SK-N-SH (cell line): ENCODE results near the gene CENPF.

Source experiments
- JUND ChIP-seq: IDR thresholded peaks from 2 replicates; pipeline ENCODE4 v1.4.0; 2012
- POLR2AphosphoS5 ChIP-seq: IDR thresholded peaks from 2 replicates; pipeline ENCODE4 v1.6.1; 2012; ENCODE audit warnings: low read depth, low read length
- RAD21 ChIP-seq: IDR thresholded peaks from 2 replicates; pipeline ENCODE4 v1.6.1; 2012; ENCODE audit warnings: mild to moderate bottlenecking, low read length
- RCOR1 ChIP-seq: fragments of 150-350 bp; IDR thresholded peaks from 2 replicates; pipeline ENCODE4 v1.6.1; 2017; ENCODE audit warnings: antibody characterized with exemption, low read length
- TF ChIP-seq, protein P1 (sequence below): fragments of 200-600 bp; sonication (generic); IDR thresholded peaks from 2 replicates; pipeline ENCODE4 v1.6.1; 2017; ENCODE audit warnings: antibody characterized with exemption, mild to moderate bottlenecking, moderate library complexity
- TF ChIP-seq, protein P2 (sequence below): IDR thresholded peaks from 2 replicates; pipeline ENCODE4; 2012
- TF ChIP-seq, protein P3 (sequence below): IDR thresholded peaks from 2 replicates; pipeline ENCODE4 v1.6.1; 2012; ENCODE audit warnings: mild to moderate bottlenecking, low read depth, low read length, moderate library complexity

DNA sequence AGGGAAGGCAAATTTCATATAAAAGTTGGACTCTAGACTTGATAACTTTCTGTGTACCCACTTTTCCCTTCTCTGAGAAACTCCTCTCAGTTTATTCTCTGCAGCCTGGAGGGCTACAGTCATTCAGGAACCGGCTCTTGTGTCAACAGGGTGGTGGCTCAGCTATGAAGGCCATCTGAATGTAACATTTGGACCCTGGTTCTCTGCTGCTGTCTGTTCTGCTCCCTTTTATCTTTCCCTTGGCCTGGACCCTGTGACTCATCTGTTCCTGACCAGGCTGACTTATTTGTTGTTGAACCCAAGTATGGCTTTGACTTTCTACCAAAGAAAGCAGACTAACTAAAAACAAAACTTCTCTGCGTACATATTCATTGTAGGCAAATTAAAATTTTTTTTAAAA is 75.4 kb downstream of the CENPF start:
- TF ChIP-seq, protein P1, sequence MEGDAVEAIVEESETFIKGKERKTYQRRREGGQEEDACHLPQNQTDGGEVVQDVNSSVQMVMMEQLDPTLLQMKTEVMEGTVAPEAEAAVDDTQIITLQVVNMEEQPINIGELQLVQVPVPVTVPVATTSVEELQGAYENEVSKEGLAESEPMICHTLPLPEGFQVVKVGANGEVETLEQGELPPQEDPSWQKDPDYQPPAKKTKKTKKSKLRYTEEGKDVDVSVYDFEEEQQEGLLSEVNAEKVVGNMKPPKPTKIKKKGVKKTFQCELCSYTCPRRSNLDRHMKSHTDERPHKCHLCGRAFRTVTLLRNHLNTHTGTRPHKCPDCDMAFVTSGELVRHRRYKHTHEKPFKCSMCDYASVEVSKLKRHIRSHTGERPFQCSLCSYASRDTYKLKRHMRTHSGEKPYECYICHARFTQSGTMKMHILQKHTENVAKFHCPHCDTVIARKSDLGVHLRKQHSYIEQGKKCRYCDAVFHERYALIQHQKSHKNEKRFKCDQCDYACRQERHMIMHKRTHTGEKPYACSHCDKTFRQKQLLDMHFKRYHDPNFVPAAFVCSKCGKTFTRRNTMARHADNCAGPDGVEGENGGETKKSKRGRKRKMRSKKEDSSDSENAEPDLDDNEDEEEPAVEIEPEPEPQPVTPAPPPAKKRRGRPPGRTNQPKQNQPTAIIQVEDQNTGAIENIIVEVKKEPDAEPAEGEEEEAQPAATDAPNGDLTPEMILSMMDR = no peak
- TF ChIP-seq, protein P2, sequence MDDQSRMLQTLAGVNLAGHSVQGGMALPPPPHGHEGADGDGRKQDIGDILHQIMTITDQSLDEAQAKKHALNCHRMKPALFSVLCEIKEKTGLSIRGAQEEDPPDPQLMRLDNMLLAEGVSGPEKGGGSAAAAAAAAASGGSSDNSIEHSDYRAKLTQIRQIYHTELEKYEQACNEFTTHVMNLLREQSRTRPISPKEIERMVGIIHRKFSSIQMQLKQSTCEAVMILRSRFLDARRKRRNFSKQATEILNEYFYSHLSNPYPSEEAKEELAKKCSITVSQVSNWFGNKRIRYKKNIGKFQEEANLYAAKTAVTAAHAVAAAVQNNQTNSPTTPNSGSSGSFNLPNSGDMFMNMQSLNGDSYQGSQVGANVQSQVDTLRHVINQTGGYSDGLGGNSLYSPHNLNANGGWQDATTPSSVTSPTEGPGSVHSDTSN = no peak
- TF ChIP-seq RAD21 = no peak
- TF ChIP-seq RCOR1 = no peak
- TF ChIP-seq, protein P3, sequence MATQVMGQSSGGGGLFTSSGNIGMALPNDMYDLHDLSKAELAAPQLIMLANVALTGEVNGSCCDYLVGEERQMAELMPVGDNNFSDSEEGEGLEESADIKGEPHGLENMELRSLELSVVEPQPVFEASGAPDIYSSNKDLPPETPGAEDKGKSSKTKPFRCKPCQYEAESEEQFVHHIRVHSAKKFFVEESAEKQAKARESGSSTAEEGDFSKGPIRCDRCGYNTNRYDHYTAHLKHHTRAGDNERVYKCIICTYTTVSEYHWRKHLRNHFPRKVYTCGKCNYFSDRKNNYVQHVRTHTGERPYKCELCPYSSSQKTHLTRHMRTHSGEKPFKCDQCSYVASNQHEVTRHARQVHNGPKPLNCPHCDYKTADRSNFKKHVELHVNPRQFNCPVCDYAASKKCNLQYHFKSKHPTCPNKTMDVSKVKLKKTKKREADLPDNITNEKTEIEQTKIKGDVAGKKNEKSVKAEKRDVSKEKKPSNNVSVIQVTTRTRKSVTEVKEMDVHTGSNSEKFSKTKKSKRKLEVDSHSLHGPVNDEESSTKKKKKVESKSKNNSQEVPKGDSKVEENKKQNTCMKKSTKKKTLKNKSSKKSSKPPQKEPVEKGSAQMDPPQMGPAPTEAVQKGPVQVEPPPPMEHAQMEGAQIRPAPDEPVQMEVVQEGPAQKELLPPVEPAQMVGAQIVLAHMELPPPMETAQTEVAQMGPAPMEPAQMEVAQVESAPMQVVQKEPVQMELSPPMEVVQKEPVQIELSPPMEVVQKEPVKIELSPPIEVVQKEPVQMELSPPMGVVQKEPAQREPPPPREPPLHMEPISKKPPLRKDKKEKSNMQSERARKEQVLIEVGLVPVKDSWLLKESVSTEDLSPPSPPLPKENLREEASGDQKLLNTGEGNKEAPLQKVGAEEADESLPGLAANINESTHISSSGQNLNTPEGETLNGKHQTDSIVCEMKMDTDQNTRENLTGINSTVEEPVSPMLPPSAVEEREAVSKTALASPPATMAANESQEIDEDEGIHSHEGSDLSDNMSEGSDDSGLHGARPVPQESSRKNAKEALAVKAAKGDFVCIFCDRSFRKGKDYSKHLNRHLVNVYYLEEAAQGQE = no peak
- TF ChIP-seq JUND = no peak
- no peak for TF ChIP-seq POLR2AphosphoS5
